ENCODE data around the gene MACROD1. TPM values are rescaled to one million over a fixed set of nuclear protein-coding genes. Genes with fewer than 3 reads are reported as not detected.

MACROD1 gene
- total and polyA plus RNA-seq, 2 of the 13 experiments (the other 11 are each of a cell fraction or from before 2014, with no cell fraction given), result 23.1 to 34.5 TPM

- TF ChIP-seq ZBTB40 (IDR thresholded peaks at IDR 0.05) (no peak), ZBTB40 (CRISPR knock-in tag; IDR thresholded peaks at IDR 0.05) (peak; percentile 93; the same call in 1 of the 2 replicates), HNRNPUL1 (IDR thresholded peaks at IDR 0.05; ENCODE audit: low read depth, low read length) (no peak), PAF1 (CRISPR knock-in tag; IDR thresholded peaks at IDR 0.05) (no peak), ZBTB43 (CRISPR knock-in tag; conservative IDR thresholded peaks at IDR 0.05) (peak; percentile 71; the same call in 1 of the 2 replicates), MYPOP (CRISPR knock-in tag; IDR thresholded peaks at IDR 0.05) (peak; percentile 79), NCOA1 (CRISPR knock-in tag; IDR thresholded peaks at IDR 0.05) (no peak), ZBED4 (CRISPR knock-in tag; IDR thresholded peaks at IDR 0.05; ENCODE audit: borderline replicate concordance) (peak; percentile 83; the same call in 1 of the 2 replicates), RXRA (CRISPR knock-in tag; IDR thresholded peaks at IDR 0.05) (peak; percentile 81; the same call in 1 of the 2 replicates), PCBP2 (optimal IDR thresholded peaks at IDR 0.05; ENCODE audit: low read depth, low read length, poor library complexity, severe bottlenecking) (no peak), ARNT (IDR thresholded peaks at IDR 0.05) (no peak), ZNF660 (CRISPR knock-in tag; IDR thresholded peaks at IDR 0.05; ENCODE audit: borderline replicate concordance, low read depth) (peak; percentile 89; the same call in 1 of the 2 replicates), LBX2 (CRISPR knock-in tag; IDR thresholded peaks at IDR 0.05; ENCODE audit: borderline replicate concordance) (0 out of 2 replicates have a peak, but pooled peaks have one; percentile 72)
Observed at GRCh38 chr11:64185175-64185692, 19.3 kb upstream of the MACROD1 start (continued).

Measured in HepG2 (cell line).